GM04504 (cell line): ENCODE results near the gene MSRB3.

ENCODE experiments used
- DNase-seq: peaks from one replicate; pipeline ENCODE4 v3.0.0-alpha.2; 2012; ENCODE audit warnings: low read depth

MSRB3 gene

GRCh38 chr12:65325183-65325582 lies 46.7 kb downstream of the MSRB3 start:
- no peak for DNase-seq

- no peak for DNase-seq
Measured at GRCh38 chr12:65326616-65327015, 48.1 kb downstream of the MSRB3 start.

GRCh38 chr12:65327207-65328076 lies 49.0 kb downstream of the MSRB3 start:
- DNase-seq: peak; percentile 73

GRCh38 chr12:65329721-65330120 lies 51.2 kb downstream of the MSRB3 start:
- DNase-seq: no peak

- DNase-seq: no peak
Measured at GRCh38 chr12:65330331-65330730, 51.8 kb downstream of the MSRB3 start.

GRCh38 chr12:65331456-65331855 lies 53.0 kb downstream of the MSRB3 start:
- no peak for DNase-seq

GRCh38 chr12:65333649-65334048 lies 55.2 kb downstream of the MSRB3 start:
- no peak for DNase-seq

GRCh38 chr12:65334521-65334920 lies 56.0 kb downstream of the MSRB3 start:
- DNase-seq: no peak

GRCh38 chr12:65335021-65335714 lies 56.7 kb downstream of the MSRB3 start:
- DNase-seq: peak; percentile 62

GRCh38 chr12:65335981-65336380 lies 57.5 kb downstream of the MSRB3 start:
- no peak for DNase-seq

- no peak for DNase-seq
Measured at GRCh38 chr12:65339161-65339560, 60.7 kb downstream of the MSRB3 start.

- DNase-seq: no peak
Measured at GRCh38 chr12:65343230-65343629, 64.7 kb downstream of the MSRB3 start.

- DNase-seq: no peak
Measured at GRCh38 chr12:65343801-65344200, 65.3 kb downstream of the MSRB3 start.

- DNase-seq: no peak
Measured at GRCh38 chr12:65355461-65355860, 77.0 kb downstream of the MSRB3 start.

- no peak for DNase-seq
Measured at GRCh38 chr12:65362234-65363031, 84.0 kb downstream of the MSRB3 start.

- no peak for DNase-seq
Measured at GRCh38 chr12:65364046-65364445, 85.6 kb downstream of the MSRB3 start.

GRCh38 chr12:65367396-65367795 lies 88.9 kb downstream of the MSRB3 start:
- DNase-seq: no peak

- DNase-seq: no peak
Measured at GRCh38 chr12:65368055-65368454, 89.6 kb downstream of the MSRB3 start.

GRCh38 chr12:65372574-65372973 lies 94.1 kb downstream of the MSRB3 start:
- no peak for DNase-seq

- no peak for DNase-seq
Measured at GRCh38 chr12:65384240-65384639, 105.8 kb downstream of the MSRB3 start.

GRCh38 chr12:65387396-65387795 lies 108.9 kb downstream of the MSRB3 start:
- no peak for DNase-seq

GRCh38 chr12:65389436-65389835 lies 111.0 kb downstream of the MSRB3 start:
- no peak for DNase-seq

- no peak for DNase-seq
Measured at GRCh38 chr12:65391711-65392110, 113.2 kb downstream of the MSRB3 start.
